Activated CD4-positive, alpha-beta T cell treated with anti-CD3 and anti-CD28 coated beads, Interleukin-2, amount 10 ng/mL, durations not matched to agents 24 days and 14 days (primary cell): ENCODE data around the gene PTPRN2. TPM values are rescaled to one million over a fixed set of nuclear protein-coding genes. Genes with fewer than 3 reads are reported as not detected.

Experiments used
- DNase-seq: peaks from one replicate; pipeline ENCODE4 v3.0.0; 2022
- H3K27ac Mint-ChIP-seq: one replicate; pipeline ENCODE4 v1.8.0; 2022; ENCODE audit warnings: mild to moderate bottlenecking, mixed read lengths
- H3K27me3 Mint-ChIP-seq: one replicate; pipeline ENCODE4 v1.8.0; 2022; ENCODE audit warnings: mixed read lengths
- H3K36me3 Mint-ChIP-seq: one replicate; pipeline ENCODE4 v1.8.0; 2022; ENCODE audit warnings: low read depth, mild to moderate bottlenecking, mixed read lengths
- H3K4me1 Mint-ChIP-seq: one replicate; pipeline ENCODE4 v1.8.0; 2021; ENCODE audit warnings: mixed read lengths
- H3K4me3 Mint-ChIP-seq: one replicate; pipeline ENCODE4 v1.8.0; 2022; ENCODE audit warnings: mild to moderate bottlenecking, moderate library complexity, mixed read lengths
- H3K9me3 Mint-ChIP-seq: one replicate; pipeline ENCODE4 v1.8.0; 2021; ENCODE audit warnings: mixed read lengths
- intact Hi-C: fragments of 100-400 bp; cut with micrococcal nuclease; formaldehyde crosslinking; loops from one replicate; pipeline ENCODE4 v1.15.1; 2023
- total RNA-seq: library from RNA; stranded (reverse); gene quantifications from 2 replicates; pipeline ENCODE4 v1.2.3, GENCODE V29; 2022

The PTPRN2 gene
- total RNA-seq, 1 donor from 2014 or later = 0.33 TPM

- intact Hi-C loops = no loop called here
- no peak for DNase-seq
- no peaks in the 10 kb centered on the region for H3K36me3 Mint-ChIP-seq
- no peak overlapping the region for H3K27ac Mint-ChIP-seq
- H3K27me3 Mint-ChIP-seq = peaks cover 16% of the 10 kb centered on the region
- H3K4me1 Mint-ChIP-seq = peaks cover 7% of the 10 kb centered on the region
- H3K4me3 Mint-ChIP-seq = no peak overlapping the region
- H3K9me3 Mint-ChIP-seq = no peaks in the 10 kb centered on the region
These were observed 1008.2 kb downstream of the PTPRN2 start for GRCh38 chr7:157579425-157579824.

- Mint-ChIP-seq H3K27ac (no peak overlapping the region), H3K9me3 (no peaks in the 10 kb centered on the region), H3K4me3 (no peak overlapping the region), H3K27me3 (peaks cover 10% of the 10 kb centered on the region), H3K36me3 (no peaks in the 10 kb centered on the region), H3K4me1 (peaks cover 15% of the 10 kb centered on the region)
- no peak for DNase-seq
- intact Hi-C loops = no loop called here
These were observed 1009.8 kb downstream of the PTPRN2 start for GRCh38 chr7:157577796-157578339.

- H3K27ac Mint-ChIP-seq = peak overlapping the region; percentile 57
- peaks cover 7% of the 10 kb centered on the region for H3K27me3 Mint-ChIP-seq
- no peaks in the 10 kb centered on the region for H3K36me3 Mint-ChIP-seq
- intact Hi-C loops = no loop called here
- H3K4me3 Mint-ChIP-seq = peak overlapping the region; percentile 74
- DNase-seq = no peak
- no peaks in the 10 kb centered on the region for H3K9me3 Mint-ChIP-seq
- H3K4me1 Mint-ChIP-seq = peaks cover 15% of the 10 kb centered on the region
These were observed 1010.6 kb downstream of the PTPRN2 start for GRCh38 chr7:157577061-157577460.

GRCh38 chr7:157576415-157576814 lies 1011.2 kb downstream of the PTPRN2 start:
- Mint-ChIP-seq H3K4me1 (peaks cover 15% of the 10 kb centered on the region), H3K27ac (peak overlapping the region; percentile 57), H3K4me3 (peak overlapping the region; percentile 74), H3K9me3 (no peaks in the 10 kb centered on the region), H3K36me3 (no peaks in the 10 kb centered on the region), H3K27me3 (peaks cover 9% of the 10 kb centered on the region)
- intact Hi-C loops = no loop called here
- peak; percentile 84 for DNase-seq

- intact Hi-C loops = no loop called here
- Mint-ChIP-seq H3K36me3 (no peaks in the 10 kb centered on the region), H3K4me3 (peak overlapping the region; percentile 74), H3K9me3 (no peaks in the 10 kb centered on the region), H3K27ac (no peak overlapping the region), H3K4me1 (peaks cover 15% of the 10 kb centered on the region), H3K27me3 (peaks cover 9% of the 10 kb centered on the region)
- DNase-seq = no peak
These were observed 1011.8 kb downstream of the PTPRN2 start for GRCh38 chr7:157575777-157576176.

- intact Hi-C loops = loop anchor here (5.0 kb wide), 1 partner anchor 83 kb away; no protein-coding TSS in a partner anchor
- Mint-ChIP-seq H3K36me3 (no peaks in the 10 kb centered on the region), H3K9me3 (no peaks in the 10 kb centered on the region), H3K27me3 (peaks cover 9% of the 10 kb centered on the region), H3K4me1 (peaks cover 20% of the 10 kb centered on the region), H3K27ac (no peak overlapping the region), H3K4me3 (no peak overlapping the region)
- no peak for DNase-seq
These were observed 1012.6 kb downstream of the PTPRN2 start for GRCh38 chr7:157574914-157575586.

GRCh38 chr7:157574120-157574825 lies 1013.4 kb downstream of the PTPRN2 start:
- no peaks in the 10 kb centered on the region for H3K9me3 Mint-ChIP-seq
- H3K27ac Mint-ChIP-seq = no peak overlapping the region
- intact Hi-C loops = loop anchor here (5.0 kb wide), 1 partner anchor 82 kb away; no protein-coding TSS in a partner anchor
- peaks cover 9% of the 10 kb centered on the region for H3K27me3 Mint-ChIP-seq
- no peaks in the 10 kb centered on the region for H3K36me3 Mint-ChIP-seq
- no peak for DNase-seq
- H3K4me3 Mint-ChIP-seq = no peak overlapping the region
- H3K4me1 Mint-ChIP-seq = peaks cover 26% of the 10 kb centered on the region

GRCh38 chr7:157573244-157573643 lies 1014.4 kb downstream of the PTPRN2 start:
- peaks cover 9% of the 10 kb centered on the region for H3K27me3 Mint-ChIP-seq
- no peak for DNase-seq
- no peak overlapping the region for H3K27ac Mint-ChIP-seq
- H3K9me3 Mint-ChIP-seq = no peaks in the 10 kb centered on the region
- no peaks in the 10 kb centered on the region for H3K36me3 Mint-ChIP-seq
- peaks cover 35% of the 10 kb centered on the region for H3K4me1 Mint-ChIP-seq
- H3K4me3 Mint-ChIP-seq = no peak overlapping the region
- intact Hi-C loops = loop anchor here (5.0 kb wide), 1 partner anchor 81 kb away; no protein-coding TSS in a partner anchor

- Mint-ChIP-seq H3K9me3 (no peaks in the 10 kb centered on the region), H3K27ac (no peak overlapping the region), H3K4me3 (no peak overlapping the region), H3K4me1 (peaks cover 40% of the 10 kb centered on the region), H3K36me3 (no peaks in the 10 kb centered on the region), H3K27me3 (peaks cover 9% of the 10 kb centered on the region)
- no peak for DNase-seq
- intact Hi-C loops = loop anchor here (5.0 kb wide), 1 partner anchor 80 kb away; no protein-coding TSS in a partner anchor
These were observed 1015.0 kb downstream of the PTPRN2 start for GRCh38 chr7:157572622-157573021.

- Mint-ChIP-seq H3K27ac (peak overlapping the region; percentile 40), H3K4me3 (peak overlapping the region; percentile 7), H3K27me3 (peaks cover 6% of the 10 kb centered on the region), H3K36me3 (no peaks in the 10 kb centered on the region), H3K4me1 (peaks cover 38% of the 10 kb centered on the region), H3K9me3 (no peaks in the 10 kb centered on the region)
- intact Hi-C loops = loop anchor here (5.0 kb wide), 1 partner anchor 78 kb away; no protein-coding TSS in a partner anchor
- no peak for DNase-seq
These were observed 1017.0 kb downstream of the PTPRN2 start for GRCh38 chr7:157570531-157571200.

- intact Hi-C loops = loop anchor here (5.0 kb wide), 1 partner anchor 78 kb away; no protein-coding TSS in a partner anchor
- Mint-ChIP-seq H3K27ac (no peak overlapping the region), H3K36me3 (no peaks in the 10 kb centered on the region)
These were observed 1017.7 kb downstream of the PTPRN2 start for GRCh38 chr7:157569967-157570366.

GRCh38 chr7:157568770-157569584 lies 1018.6 kb downstream of the PTPRN2 start:
- Mint-ChIP-seq H3K4me1 (peaks cover 35% of the 10 kb centered on the region), H3K27ac (peak overlapping the region; percentile 82)
- intact Hi-C loops = loop anchor here (1.0 kb wide), 1 partner anchor 32 kb away; no protein-coding TSS in a partner anchor

More at GRCh38 chr7:157569967-157570366, 1017.7 kb downstream of the PTPRN2 start:
- DNase-seq = no peak
- Mint-ChIP-seq H3K4me1 (peaks cover 36% of the 10 kb centered on the region), H3K27me3 (peaks cover 4% of the 10 kb centered on the region), H3K9me3 (no peaks in the 10 kb centered on the region), H3K4me3 (peak overlapping the region; percentile 7)

More at GRCh38 chr7:157568770-157569584, 1018.6 kb downstream of the PTPRN2 start:
- peak overlapping the region; percentile 88 for H3K4me3 Mint-ChIP-seq
- no peaks in the 10 kb centered on the region for H3K36me3 Mint-ChIP-seq
- H3K9me3 Mint-ChIP-seq = peaks cover 4% of the 10 kb centered on the region
- H3K27me3 Mint-ChIP-seq = peaks cover 4% of the 10 kb centered on the region
- DNase-seq = peak; percentile 88
